Measurements from ENCODE around the gene EPHB3. TPM values are rescaled to one million over a fixed set of nuclear protein-coding genes. Genes with fewer than 3 reads are reported as not detected.

Gene EPHB3
- polyA plus RNA-seq, 2 of the 4 experiments (the other 2 are of a cell fraction), result 0.36 to 0.50 TPM

GRCh38 chr3:184525337-184526087 is 36.1 kb upstream of the EPHB3 start:
- ATAC-seq, result no peak
- no peaks in the 10 kb centered on the region for H3K4me1 ChIP-seq
- ChIA-PET CTCF (interaction anchor here (0.7 to 9.8 kb wide), 4 partner anchors 12 to 151 kb away, joined by 3 to 51 read pairs (median 4); no protein-coding TSS in a partner anchor), POLR2A (interaction anchor here (0.6 kb wide), 1 partner anchor 161 kb away, joined by 3 read pairs; no protein-coding TSS in a partner anchor)
- FAIRE-seq, result no peak
- H3K4me2 ChIP-seq, result peak overlapping the region; percentile 79
- peak overlapping the region; percentile 37; the same call in 2 of the 3 replicates for H3K4me3 ChIP-seq
- WGBS (ENCODE audit: missing lambda C conversion rate), result 73% methylated on average over 10 of the region's 60 CpGs
- no peak for TF ChIP-seq USF2 (IDR thresholded peaks at IDR 0.05)
- TF ChIP-seq SREBF2 (IDR thresholded peaks at IDR 0.05), result no peak
- no peak for TF ChIP-seq RARB (CRISPR knock-in tag; IDR thresholded peaks at IDR 0.05)
- no peak for TF ChIP-seq CHD4 (IDR thresholded peaks at IDR 0.05; ENCODE audit: borderline replicate concordance)
- TF ChIP-seq CBX8 (IDR thresholded peaks at IDR 0.05), result no peak
- TF ChIP-seq KDM5A (IDR thresholded peaks at IDR 0.05), result no peak
- TF ChIP-seq HDAC2 (IDR thresholded peaks at IDR 0.05), result no peak
- no peak for DNase-seq (ENCODE audit: low read depth in 1 of 2, low spot score in 1 of 2)
- H3K27ac ChIP-seq, result peak overlapping the region in 1 of 2 experiments; percentile 40; a peak in 1 of 6 replicates
- H3K9me3 ChIP-seq, result no peaks in the 10 kb centered on the region

- no peak for FAIRE-seq
Observed at GRCh38 chr3:184526088-184526433, 35.5 kb upstream of the EPHB3 start.

GRCh38 chr3:184531626-184532280 is 29.8 kb upstream of the EPHB3 start:
- Histone ChIP-seq H3K4me3 (no peak overlapping the region), H3K9me3 (no peaks in the 10 kb centered on the region), H3K4me2 (no peak overlapping the region), H3K4me1 (no peaks in the 10 kb centered on the region), H3K27ac (no peak overlapping the region)
- WGBS (ENCODE audit: missing lambda C conversion rate), result 47% methylated on average over 8 of the region's 8 CpGs
- DNase-seq (ENCODE audit: low read depth in 1 of 2, low spot score in 1 of 2) (no peak), ATAC-seq (no peak), FAIRE-seq (no peak)
- CTCF ChIA-PET, result interaction anchor here (1.1 to 9.8 kb wide), 6 partner anchors 10 to 177 kb away, joined by 3 to 52 read pairs (median 4); partner anchors contain the start of gene EPHB3
- POLR2A ChIA-PET, result no interaction called here
- TF ChIP-seq MYC (IDR thresholded peaks at IDR 0.05; ENCODE audit: borderline replicate concordance, low read length) (no peak), ZC3H11A (IDR thresholded peaks at IDR 0.05) (no peak), MAX (IDR thresholded peaks at IDR 0.05) (no peak), ESRRA (IDR thresholded peaks at IDR 0.05; ENCODE audit: borderline replicate concordance, low read length) (no peak), PHF8 (IDR thresholded peaks at IDR 0.05; ENCODE audit: borderline replicate concordance, low read depth) (no peak), RNF2 (IDR thresholded peaks at IDR 0.05; ENCODE audit: borderline replicate concordance, low read depth) (no peak), FOSL2 (IDR thresholded peaks at IDR 0.05) (no peak), FOSL2 (CRISPR knock-in tag; IDR thresholded peaks at IDR 0.05) (no peak), HOXB13 (CRISPR knock-in tag; IDR thresholded peaks at IDR 0.05; ENCODE audit: low read depth) (no peak), RCOR1 (IDR thresholded peaks at IDR 0.05; ENCODE audit: low read depth, low read length) (no peak), CBX2 (IDR thresholded peaks at IDR 0.05; ENCODE audit: borderline replicate concordance, low read depth) (no peak), CEBPB (IDR thresholded peaks at IDR 0.05) (no peak), HOXB5 (CRISPR knock-in tag; IDR thresholded peaks at IDR 0.05) (no peak), ZSCAN20 (CRISPR knock-in tag; IDR thresholded peaks at IDR 0.05) (no peak), NFE2L2 (conservative IDR thresholded peaks at IDR 0.05; ENCODE audit: low read length) (no peak), POLR2A (IDR thresholded peaks at IDR 0.05; ENCODE audit: low read length) (no peak), JUN (IDR thresholded peaks at IDR 0.05) (no peak), HOXA7 (CRISPR knock-in tag; IDR thresholded peaks at IDR 0.05) (no peak)

More at GRCh38 chr3:184526088-184526433, 35.5 kb upstream of the EPHB3 start:
- Histone ChIP-seq H3K4me2 (no peak overlapping the region), H3K4me1 (no peaks in the 10 kb centered on the region), H3K4me3 (no peak overlapping the region), H3K27ac (no peak overlapping the region), H3K9me3 (no peaks in the 10 kb centered on the region)
- no peak for TF ChIP-seq RNF2 (IDR thresholded peaks at IDR 0.05; ENCODE audit: borderline replicate concordance, low read depth)
- no peak for TF ChIP-seq ZSCAN20 (CRISPR knock-in tag; IDR thresholded peaks at IDR 0.05)
- no peak for TF ChIP-seq CBX2 (IDR thresholded peaks at IDR 0.05; ENCODE audit: borderline replicate concordance, low read depth)
- TF ChIP-seq KDM1A (IDR thresholded peaks at IDR 0.05; ENCODE audit: low read depth), result no peak
- no peak for TF ChIP-seq NR3C1 (IDR thresholded peaks at IDR 0.05)
- TF ChIP-seq JUN (IDR thresholded peaks at IDR 0.05), result no peak
- no peak for TF ChIP-seq SMC3 (IDR thresholded peaks at IDR 0.05)
- TF ChIP-seq E2F6 (IDR thresholded peaks at IDR 0.05; ENCODE audit: borderline replicate concordance, low read depth), result no peak
- TF ChIP-seq MAFK (IDR thresholded peaks at IDR 0.05; ENCODE audit: partially characterized antibody), result no peak
- TF ChIP-seq JUNB (IDR thresholded peaks at IDR 0.05), result no peak
- no peak for TF ChIP-seq RCOR1 (IDR thresholded peaks at IDR 0.05; ENCODE audit: low read depth, low read length)
- TF ChIP-seq USF2 (IDR thresholded peaks at IDR 0.05), result no peak
- TF ChIP-seq CEBPB (IDR thresholded peaks at IDR 0.05), result no peak
- TF ChIP-seq HOXA7 (CRISPR knock-in tag; IDR thresholded peaks at IDR 0.05), result no peak
- no peak for TF ChIP-seq PHF8 (IDR thresholded peaks at IDR 0.05; ENCODE audit: borderline replicate concordance, low read depth)
- no peak for TF ChIP-seq EHMT2 (IDR thresholded peaks at IDR 0.05; ENCODE audit: low read depth)
- no peak for TF ChIP-seq POLR2A (IDR thresholded peaks at IDR 0.05; ENCODE audit: low read length)
- CTCF ChIA-PET, result interaction anchor here (1.0 to 9.8 kb wide), 3 partner anchors 13 to 151 kb away, joined by 3 to 51 read pairs (median 4); no protein-coding TSS in a partner anchor
- DNase-seq (ENCODE audit: low read depth in 1 of 2, low spot score in 1 of 2), result no peak
- POLR2A ChIA-PET, result interaction anchor here (0.6 kb wide), 1 partner anchor 162 kb away, joined by 3 read pairs; no protein-coding TSS in a partner anchor
- WGBS (ENCODE audit: missing lambda C conversion rate), result 80% methylated on average over 9 of the region's 12 CpGs
- ATAC-seq, result no peak
